Caco-2 (cell line): ENCODE measurements around the gene AOPEP. TPM values are rescaled to one million over a fixed set of nuclear protein-coding genes. Genes with fewer than 3 reads are reported as not detected.

Experiments
- BruUV-seq: library from RNA; stranded (reverse); fragments of 400-500 nt; replicated peaks from 2 replicates; lab custom pipeline; 2021; lab: Mats Ljungman, UMichigan
- CTCF ChIA-PET: fragments of 300-600 bp; sonication (Branson Sonifier 250); formaldehyde crosslinking; loops from one replicate; lab custom pipeline; 2022; ENCODE audit warnings: antibody characterized with exemption; lab: Charles Lee
- POLR2A ChIA-PET: fragments of 300-600 bp; sonication (Branson Sonifier 250); formaldehyde crosslinking; loops from one replicate; lab custom pipeline; 2022; ENCODE audit warnings: antibody characterized with exemption; lab: Charles Lee
- DNase-seq, 2 experiments: peaks; one replicate each; pipeline versions ENCODE4 v3.0.0 to v3.0.0-alpha.2; 2020 to 2022
- H3K27me3 ChIP-seq: replicated peaks from 2 replicates; pipeline ENCODE4 v1.6.0; 2011; ENCODE audit warnings: low read length; ENCODE audit not compliant: control insufficient read depth, insufficient read depth
- H3K36me3 ChIP-seq: 2 replicates; pipeline ENCODE4 v1.5.1; 2011; ENCODE audit warnings: low read length; ENCODE audit not compliant: control insufficient read depth, insufficient read depth
- H3K4me1 ChIP-seq: fragments of 250-450 bp; sonication (Bioruptor Pico); 2 replicates; pipeline ENCODE4 v1.5.1; 2020; ENCODE audit warnings: mild to moderate bottlenecking
- H3K4me3 ChIP-seq: 2 replicates; pipeline ENCODE4 v1.5.1; 2011; ENCODE audit warnings: low read depth, mild to moderate bottlenecking, control low read depth, low read length
- H3K9me3 ChIP-seq: fragments of 250-450 bp; sonication (Bioruptor Pico); 2 replicates; pipeline ENCODE4 v1.5.1; 2020; ENCODE audit warnings: mild to moderate bottlenecking, moderate library complexity
- H3K27ac Mint-ChIP-seq: one replicate; pipeline ENCODE4 v1.8.0; 2022; ENCODE audit warnings: mixed read lengths; ENCODE audit not compliant: unreplicated experiment
- H3K27me3 Mint-ChIP-seq: one replicate; pipeline ENCODE4 v1.8.0; 2022; ENCODE audit warnings: mixed read lengths; ENCODE audit not compliant: insufficient read depth, unreplicated experiment
- H3K36me3 Mint-ChIP-seq: one replicate; pipeline ENCODE4 v1.8.0; 2022; ENCODE audit warnings: mild to moderate bottlenecking, mixed read lengths; ENCODE audit not compliant: insufficient read depth, unreplicated experiment
- H3K4me1 Mint-ChIP-seq: one replicate; pipeline ENCODE4 v1.8.0; 2022; ENCODE audit warnings: low read depth, mixed read lengths; ENCODE audit not compliant: unreplicated experiment
- H3K4me3 Mint-ChIP-seq: one replicate; pipeline ENCODE4 v1.8.0; 2022; ENCODE audit warnings: mild to moderate bottlenecking, moderate library complexity, mixed read lengths; ENCODE audit not compliant: unreplicated experiment
- H3K9me3 Mint-ChIP-seq: one replicate; pipeline ENCODE4 v1.8.0; 2022; ENCODE audit warnings: mixed read lengths; ENCODE audit not compliant: unreplicated experiment
- CTCF ChIP-seq, 2 experiments: fragments of 200-600 bp in 1 of 2; IDR thresholded peaks; 1 replicate in 1 of 2; 2 replicates in 1 of 2; pipeline versions ENCODE4 v1.5.1 to v1.8.0; 2011 to 2022; ENCODE audit warnings: antibody characterized with exemption in 1 of 2, control low read depth in 1 of 2, inconsistent platforms in 1 of 2, low read depth in 1 of 2, low read length in 1 of 2, mild to moderate bottlenecking in 1 of 2, moderate library complexity in 1 of 2; ENCODE audit not compliant: insufficient read depth in 1 of 2, severe bottlenecking in 1 of 2, unreplicated experiment in 1 of 2
- intact Hi-C: fragments of 100-400 bp; cut with micrococcal nuclease; formaldehyde crosslinking; loops from one replicate; pipeline ENCODE4 v1.10.0; 2022; ENCODE audit not compliant: unreplicated experiment
- total RNA-seq: library from RNA; stranded (reverse); gene quantifications from 2 replicates; pipeline ENCODE4 v1.2.3, GENCODE V29; 2022

AOPEP gene
- total RNA-seq, 1 experiment from 2014 or later = 63.3 TPM

GRCh38 chr9:94679587-94679986 is 46.9 kb upstream of the AOPEP start:
- no peaks in the 10 kb centered on the region for H3K27me3 Mint-ChIP-seq
- no peaks in the 10 kb centered on the region for H3K9me3 ChIP-seq
- H3K36me3 Mint-ChIP-seq = no peaks in the 10 kb centered on the region
- intact Hi-C loops = no loop called here
- H3K4me1 Mint-ChIP-seq = peaks cover 21% of the 10 kb centered on the region
- no peak overlapping the region for H3K4me3 Mint-ChIP-seq
- no peaks in the 10 kb centered on the region for H3K36me3 ChIP-seq
- CTCF ChIA-PET = no interaction called here
- no peak overlapping the region for H3K27ac Mint-ChIP-seq
- H3K4me1 ChIP-seq = peaks cover 11% of the 10 kb centered on the region
- H3K9me3 Mint-ChIP-seq = no peaks in the 10 kb centered on the region
- H3K27me3 ChIP-seq = no peaks in the 10 kb centered on the region
- DNase-seq = no peak
- POLR2A ChIA-PET = no interaction called here
- H3K4me3 ChIP-seq = no peak overlapping the region
- no peak for TF ChIP-seq CTCF (IDR thresholded peaks at IDR 0.05; ENCODE audit: insufficient read depth in 1 of 2, low read depth in 1 of 2, low read length in 1 of 2, severe bottlenecking in 1 of 2, unreplicated experiment in 1 of 2)
- BruUV-seq = no TSS peak

- intact Hi-C loops = loop anchor here (2.0 to 5.0 kb wide), 2 partner anchors 347 to 451 kb away; no protein-coding TSS in a partner anchor
- Histone ChIP-seq H3K9me3 (no peaks in the 10 kb centered on the region), H3K27me3 (no peaks in the 10 kb centered on the region), H3K36me3 (no peaks in the 10 kb centered on the region), H3K4me1 (peaks cover 9% of the 10 kb centered on the region), H3K4me3 (no peak overlapping the region)
- Mint-ChIP-seq H3K27me3 (no peaks in the 10 kb centered on the region), H3K4me3 (no peak overlapping the region), H3K9me3 (no peaks in the 10 kb centered on the region), H3K4me1 (peaks cover 17% of the 10 kb centered on the region), H3K36me3 (no peaks in the 10 kb centered on the region), H3K27ac (no peak overlapping the region)
- DNase-seq = no peak
- ChIA-PET POLR2A (no interaction called here), CTCF (interaction anchor here (1.8 to 2.5 kb wide), 2 partner anchors 11 to 448 kb away, joined by 8 to 27 read pairs; no protein-coding TSS in a partner anchor)
- BruUV-seq = no TSS peak
- no peak for TF ChIP-seq CTCF (IDR thresholded peaks at IDR 0.05; ENCODE audit: insufficient read depth in 1 of 2, low read depth in 1 of 2, low read length in 1 of 2, severe bottlenecking in 1 of 2, unreplicated experiment in 1 of 2)
These were observed 46.5 kb upstream of the AOPEP start for GRCh38 chr9:94680020-94680419.

GRCh38 chr9:94680621-94681020 is 45.9 kb upstream of the AOPEP start:
- ChIA-PET POLR2A (interaction anchor here (1.2 kb wide), 1 partner anchor 46 kb away, joined by 7 read pairs; the partner anchor contains the start of gene AOPEP), CTCF (interaction anchor here (1.5 to 2.5 kb wide), 7 partner anchors 12 to 487 kb away, joined by 6 to 27 read pairs (median 8); no protein-coding TSS in a partner anchor)
- Mint-ChIP-seq H3K4me3 (no peak overlapping the region), H3K4me1 (peaks cover 15% of the 10 kb centered on the region), H3K36me3 (no peaks in the 10 kb centered on the region), H3K27ac (no peak overlapping the region), H3K9me3 (no peaks in the 10 kb centered on the region), H3K27me3 (no peaks in the 10 kb centered on the region)
- no peak overlapping the region for H3K4me3 ChIP-seq
- no peaks in the 10 kb centered on the region for H3K36me3 ChIP-seq
- DNase-seq = no peak
- H3K27me3 ChIP-seq = no peaks in the 10 kb centered on the region
- BruUV-seq = no TSS peak
- intact Hi-C loops = loop anchor here (1.0 to 5.0 kb wide), 4 partner anchors 46 to 450 kb away; partner anchors contain the start of gene AOPEP
- H3K9me3 ChIP-seq = no peaks in the 10 kb centered on the region
- no peak for TF ChIP-seq CTCF (IDR thresholded peaks at IDR 0.05; ENCODE audit: insufficient read depth in 1 of 2, low read depth in 1 of 2, low read length in 1 of 2, severe bottlenecking in 1 of 2, unreplicated experiment in 1 of 2)
- peaks cover 6% of the 10 kb centered on the region for H3K4me1 ChIP-seq
